ENCODE measurements around the gene FGD4. TPM values are rescaled to one million over a fixed set of nuclear protein-coding genes. Genes with fewer than 3 reads are reported as not detected.

The FGD4 gene
- total RNA-seq, 1 experiment from 2014 or later, result 31.6 TPM

GRCh38 chr12:32360956-32361355 lies 38.4 kb upstream of the FGD4 start:
- Histone ChIP-seq H3K4me3 (ENCODE audit: low read depth, low read length) (no peak overlapping the region), H3K9me3 (no peaks in the 10 kb centered on the region), H3K27me3 (replicated peaks; ENCODE audit: control insufficient read depth, insufficient read depth, low read length) (no peaks in the 10 kb centered on the region), H3K4me1 (peaks cover 4% of the 10 kb centered on the region; the same call in 1 of the 2 replicates), H3K36me3 (ENCODE audit: control insufficient read depth, insufficient read depth, low read length) (no peaks in the 10 kb centered on the region)
- Mint-ChIP-seq H3K27ac (ENCODE audit: unreplicated experiment) (no peak overlapping the region), H3K9me3 (ENCODE audit: unreplicated experiment) (no peaks in the 10 kb centered on the region), H3K4me3 (ENCODE audit: unreplicated experiment) (no peak overlapping the region), H3K4me1 (ENCODE audit: low read depth, unreplicated experiment) (peaks cover 14% of the 10 kb centered on the region), H3K36me3 (ENCODE audit: insufficient read depth, unreplicated experiment) (peaks cover 8% of the 10 kb centered on the region), H3K27me3 (ENCODE audit: insufficient read depth, unreplicated experiment) (no peaks in the 10 kb centered on the region)
- no TSS peak for BruUV-seq (replicated peaks)
- intact Hi-C loops (cut with micrococcal nuclease; ENCODE audit: unreplicated experiment), result no loop called here
- CTCF ChIA-PET, result no interaction called here
- no peak for DNase-seq
- POLR2A ChIA-PET, result interaction anchor here (0.6 kb wide), 1 partner anchor 29 kb away, joined by 3 read pairs; no protein-coding TSS in a partner anchor
- no peak for TF ChIP-seq CTCF (IDR thresholded peaks at IDR 0.05; ENCODE audit: insufficient read depth in 1 of 2, low read depth in 1 of 2, low read length in 1 of 2, severe bottlenecking in 1 of 2, unreplicated experiment in 1 of 2)

GRCh38 chr12:32362892-32363291 lies 36.5 kb upstream of the FGD4 start:
- POLR2A ChIA-PET, result no interaction called here
- intact Hi-C loops (cut with micrococcal nuclease; ENCODE audit: unreplicated experiment), result no loop called here
- Mint-ChIP-seq H3K36me3 (ENCODE audit: insufficient read depth, unreplicated experiment) (peaks cover 8% of the 10 kb centered on the region), H3K27me3 (ENCODE audit: insufficient read depth, unreplicated experiment) (no peaks in the 10 kb centered on the region), H3K4me1 (ENCODE audit: low read depth, unreplicated experiment) (peaks cover 15% of the 10 kb centered on the region), H3K4me3 (ENCODE audit: unreplicated experiment) (no peak overlapping the region), H3K27ac (ENCODE audit: unreplicated experiment) (no peak overlapping the region), H3K9me3 (ENCODE audit: unreplicated experiment) (no peaks in the 10 kb centered on the region)
- Histone ChIP-seq H3K27me3 (replicated peaks; ENCODE audit: control insufficient read depth, insufficient read depth, low read length) (no peaks in the 10 kb centered on the region), H3K4me1 (peaks cover 13% of the 10 kb centered on the region), H3K36me3 (ENCODE audit: control insufficient read depth, insufficient read depth, low read length) (no peaks in the 10 kb centered on the region), H3K9me3 (no peaks in the 10 kb centered on the region), H3K4me3 (ENCODE audit: low read depth, low read length) (no peak overlapping the region)
- no peak for TF ChIP-seq CTCF (IDR thresholded peaks at IDR 0.05; ENCODE audit: insufficient read depth in 1 of 2, low read depth in 1 of 2, low read length in 1 of 2, severe bottlenecking in 1 of 2, unreplicated experiment in 1 of 2)
- BruUV-seq (replicated peaks), result no TSS peak
- no peak for DNase-seq
- CTCF ChIA-PET, result no interaction called here

GRCh38 chr12:32365473-32366064 lies 33.8 kb upstream of the FGD4 start:
- no peaks in the 10 kb centered on the region for H3K27me3 ChIP-seq (replicated peaks; ENCODE audit: control insufficient read depth, insufficient read depth, low read length)
- peaks cover 8% of the 10 kb centered on the region for H3K36me3 Mint-ChIP-seq (ENCODE audit: insufficient read depth, unreplicated experiment)
- H3K4me1 ChIP-seq, result peaks cover 13% of the 10 kb centered on the region
- H3K9me3 ChIP-seq, result no peaks in the 10 kb centered on the region
- no peak overlapping the region for H3K27ac Mint-ChIP-seq (ENCODE audit: unreplicated experiment)
- ChIA-PET POLR2A (no interaction called here), CTCF (interaction anchor here (0.6 to 0.9 kb wide), 5 partner anchors 35 to 408 kb away, joined by 3 to 5 read pairs (median 3); no protein-coding TSS in a partner anchor)
- H3K27me3 Mint-ChIP-seq (ENCODE audit: insufficient read depth, unreplicated experiment), result no peaks in the 10 kb centered on the region
- H3K4me3 ChIP-seq (ENCODE audit: low read depth, low read length), result no peak overlapping the region
- intact Hi-C loops (cut with micrococcal nuclease; ENCODE audit: unreplicated experiment), result loop anchor here (1.0 to 5.0 kb wide), 9 partner anchors 34 to 713 kb away; partner anchors contain the start of genes FGD4 and YARS2
- H3K9me3 Mint-ChIP-seq (ENCODE audit: unreplicated experiment), result no peaks in the 10 kb centered on the region
- BruUV-seq (replicated peaks), result no TSS peak
- no peaks in the 10 kb centered on the region for H3K36me3 ChIP-seq (ENCODE audit: control insufficient read depth, insufficient read depth, low read length)
- H3K4me3 Mint-ChIP-seq (ENCODE audit: unreplicated experiment), result no peak overlapping the region
- peaks cover 15% of the 10 kb centered on the region for H3K4me1 Mint-ChIP-seq (ENCODE audit: low read depth, unreplicated experiment)
- DNase-seq, result peak; percentile 75 to 79
- peak; percentile 82 to 98 for TF ChIP-seq CTCF (IDR thresholded peaks at IDR 0.05; ENCODE audit: insufficient read depth in 1 of 2, low read depth in 1 of 2, low read length in 1 of 2, severe bottlenecking in 1 of 2, unreplicated experiment in 1 of 2)

All from Caco-2 (cell line).